Epithelial cell of proximal tubule (primary cell): ENCODE data around the gene RAPGEFL1. TPM values are rescaled to one million over a fixed set of nuclear protein-coding genes. Genes with fewer than 3 reads are reported as not detected.
"Not testable (repeated sequence)": the region's sequence is repeated elsewhere in the genome, so short reads cannot be mapped to it uniquely, and the experiment has no call there.

ENCODE experiments used
- DNase-seq: peaks from one replicate; pipeline ENCODE4 v3.0.0-alpha.2; 2011; ENCODE audit warnings: low read depth
- H3K4me3 ChIP-seq: 2 replicates; pipeline ENCODE4 v1.5.1; 2011; ENCODE audit warnings: low read depth, mild to moderate bottlenecking, low read length
- total RNA-seq: library from RNA; depleted of rRNA; stranded (reverse); fragments of >200 nt; gene quantifications from 2 replicates; pipeline ENCODE4 v1.2.3, GENCODE V29; 2015
- TF ChIP-seq, protein P1 (sequence below): conservative IDR thresholded peaks from 2 replicates; pipeline ENCODE4 v1.5.1; 2012; ENCODE audit warnings: low read depth, mild to moderate bottlenecking, low read length

Gene RAPGEFL1
- total RNA-seq, 1 donor from 2014 or later, result 2.8 TPM

- H3K4me3 ChIP-seq, result peak overlapping the region; percentile 37
- TF ChIP-seq, protein P1, sequence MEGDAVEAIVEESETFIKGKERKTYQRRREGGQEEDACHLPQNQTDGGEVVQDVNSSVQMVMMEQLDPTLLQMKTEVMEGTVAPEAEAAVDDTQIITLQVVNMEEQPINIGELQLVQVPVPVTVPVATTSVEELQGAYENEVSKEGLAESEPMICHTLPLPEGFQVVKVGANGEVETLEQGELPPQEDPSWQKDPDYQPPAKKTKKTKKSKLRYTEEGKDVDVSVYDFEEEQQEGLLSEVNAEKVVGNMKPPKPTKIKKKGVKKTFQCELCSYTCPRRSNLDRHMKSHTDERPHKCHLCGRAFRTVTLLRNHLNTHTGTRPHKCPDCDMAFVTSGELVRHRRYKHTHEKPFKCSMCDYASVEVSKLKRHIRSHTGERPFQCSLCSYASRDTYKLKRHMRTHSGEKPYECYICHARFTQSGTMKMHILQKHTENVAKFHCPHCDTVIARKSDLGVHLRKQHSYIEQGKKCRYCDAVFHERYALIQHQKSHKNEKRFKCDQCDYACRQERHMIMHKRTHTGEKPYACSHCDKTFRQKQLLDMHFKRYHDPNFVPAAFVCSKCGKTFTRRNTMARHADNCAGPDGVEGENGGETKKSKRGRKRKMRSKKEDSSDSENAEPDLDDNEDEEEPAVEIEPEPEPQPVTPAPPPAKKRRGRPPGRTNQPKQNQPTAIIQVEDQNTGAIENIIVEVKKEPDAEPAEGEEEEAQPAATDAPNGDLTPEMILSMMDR, result no peak
- no peak for DNase-seq
These were observed 47.7 kb downstream of the RAPGEFL1 start for GRCh38 chr17:40224718-40225550.

GRCh38 chr17:40229146-40229545 is 51.9 kb downstream of the RAPGEFL1 start:
- not testable (repeated sequence) for H3K4me3 ChIP-seq, DNase-seq

DNA sequence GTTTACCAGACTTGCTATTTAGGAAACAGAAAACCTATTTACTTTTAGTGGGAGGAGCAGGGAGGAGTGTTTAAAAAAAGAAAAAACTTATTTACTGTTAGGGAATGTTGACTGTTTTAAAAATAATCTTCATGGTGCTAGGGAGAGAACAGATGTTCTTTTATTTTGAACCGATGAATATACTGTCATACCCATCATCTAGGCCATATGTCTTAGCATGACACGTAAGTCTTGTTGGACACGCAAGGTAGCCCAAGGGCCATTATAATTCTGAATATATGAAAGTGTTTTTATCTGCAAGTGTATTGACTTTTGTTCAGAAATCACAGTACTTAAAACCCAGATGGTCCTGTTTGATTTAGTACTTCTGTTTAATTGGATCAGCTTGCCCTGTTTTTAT is 53.4 kb downstream of the RAPGEFL1 start:
- no peak for DNase-seq
- TF ChIP-seq, protein P1, result no peak
- H3K4me3 ChIP-seq, result no peak overlapping the region

GRCh38 chr17:40231928-40232327 is 54.7 kb downstream of the RAPGEFL1 start:
- H3K4me3 ChIP-seq, DNase-seq: not testable (repeated sequence)

DNA sequence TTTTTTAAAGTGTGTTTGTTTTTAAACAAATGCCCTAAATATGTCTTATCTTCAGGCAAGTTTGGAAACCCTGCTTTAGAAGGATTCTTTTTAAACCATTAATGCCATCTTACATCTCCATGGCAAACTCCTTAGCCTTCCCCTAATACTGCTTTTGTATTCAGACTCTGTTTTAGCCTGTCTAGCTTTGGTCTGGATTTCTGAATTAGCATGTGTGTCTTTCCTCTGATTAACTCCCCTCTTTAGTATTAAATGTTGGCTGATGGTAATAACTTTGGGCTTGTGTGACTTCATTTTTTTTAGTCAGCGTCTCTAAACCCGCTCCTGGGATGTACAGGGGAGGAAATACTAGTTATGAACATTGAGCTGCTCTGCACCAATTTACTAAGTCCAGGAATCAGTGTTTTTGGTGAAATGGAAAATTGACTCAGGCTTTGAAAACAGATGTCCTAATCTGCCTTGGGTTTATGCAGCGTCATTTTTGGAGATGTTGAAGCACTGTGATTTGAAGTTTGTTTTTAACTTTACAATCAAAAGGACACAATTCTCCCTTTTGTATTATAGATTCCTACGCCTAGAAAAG is 64.1 kb downstream of the RAPGEFL1 start:
- DNase-seq, result no peak
- no peak overlapping the region for H3K4me3 ChIP-seq
- TF ChIP-seq, protein P1, result no peak

DNA sequence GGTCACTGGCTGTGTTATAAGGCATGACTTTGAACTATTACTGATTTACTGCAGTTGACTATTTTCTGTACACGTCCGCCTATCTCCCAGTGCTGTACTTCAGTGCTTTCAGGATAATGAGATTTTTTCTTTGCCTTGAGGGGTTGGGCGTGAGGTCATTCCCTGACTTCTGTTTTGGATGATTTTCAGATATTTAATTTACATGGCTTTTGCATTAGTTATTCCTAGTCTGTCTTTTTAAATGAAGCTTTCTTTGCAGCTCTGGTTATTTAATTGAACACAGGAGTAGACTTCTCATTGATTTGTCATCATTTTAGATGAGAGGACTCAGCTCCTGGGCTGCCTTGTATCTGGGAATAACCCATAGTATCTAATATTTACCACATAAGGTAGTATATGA is 65.5 kb downstream of the RAPGEFL1 start:
- DNase-seq, result no peak
- H3K4me3 ChIP-seq, result no peak overlapping the region
- TF ChIP-seq, protein P1, result no peak

DNA sequence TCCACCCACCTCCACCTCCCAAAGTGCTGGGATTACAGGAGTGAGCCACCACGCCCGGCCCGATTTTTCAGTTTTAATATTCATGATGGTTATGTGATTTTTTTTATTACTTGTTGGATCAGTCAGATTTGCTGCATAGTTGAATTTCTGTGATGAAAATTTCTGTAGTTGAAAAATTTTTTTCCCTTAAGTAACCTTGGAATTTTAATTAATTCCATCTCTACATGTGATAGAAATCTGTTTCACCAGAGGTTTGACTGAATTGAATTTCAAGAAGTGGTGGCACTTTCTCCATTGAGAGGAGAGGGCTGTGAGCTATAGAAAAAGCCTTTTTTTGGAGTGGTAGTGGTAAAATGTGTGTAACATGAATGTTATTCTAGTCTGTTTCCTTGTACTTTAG is 66.5 kb downstream of the RAPGEFL1 start:
- TF ChIP-seq, protein P1, result no peak
- no peak overlapping the region for H3K4me3 ChIP-seq
- no peak for DNase-seq

DNA sequence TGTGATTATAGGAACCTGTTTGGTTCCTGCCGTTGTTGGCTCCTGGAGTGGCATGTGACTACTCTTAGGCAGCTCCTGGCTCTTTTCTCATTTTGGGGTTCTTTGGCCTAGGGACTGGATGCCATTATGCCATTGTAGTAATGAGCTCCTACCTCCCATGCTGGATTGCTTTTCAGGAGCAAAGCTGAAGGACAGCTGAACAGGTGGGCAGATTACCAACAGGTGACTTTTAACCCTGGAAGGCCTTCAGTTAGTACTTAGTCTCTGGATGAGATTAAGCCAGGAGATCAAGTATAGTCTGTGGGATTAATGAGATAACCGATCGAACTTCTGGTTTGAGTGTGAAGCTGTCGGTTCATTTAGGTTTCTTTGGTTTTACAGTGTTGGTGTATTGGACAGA is 67.0 kb downstream of the RAPGEFL1 start:
- DNase-seq, result no peak
- H3K4me3 ChIP-seq, result no peak overlapping the region
- TF ChIP-seq, protein P1, result no peak
